Measurements from ENCODE around the gene POLR1H. TPM values are rescaled to one million over a fixed set of nuclear protein-coding genes. Genes with fewer than 3 reads are reported as not detected.

The POLR1H gene
- total RNA-seq, 1 donor from 2014 or later, result 31.2 TPM

- H3K4me1 ChIP-seq, result peaks cover 35% of the 10 kb centered on the region
- H3K36me3 ChIP-seq, result no peaks in the 10 kb centered on the region
- no peak overlapping the region for H3K27ac ChIP-seq
- DNase-seq (ENCODE audit: extremely low spot score in 2 of 2), result no peak
- intact Hi-C loops (cut with DNase I), result no loop called here
- no peak overlapping the region for H3K4me3 ChIP-seq
- TF ChIP-seq POLR2AphosphoS5 (IDR thresholded peaks at IDR 0.05; ENCODE audit: insufficient read depth in 1 of 2, low read depth in 1 of 2) (no peak), POLR2A (IDR thresholded peaks at IDR 0.05) (no peak)
- TF ChIP-seq, protein P1, sequence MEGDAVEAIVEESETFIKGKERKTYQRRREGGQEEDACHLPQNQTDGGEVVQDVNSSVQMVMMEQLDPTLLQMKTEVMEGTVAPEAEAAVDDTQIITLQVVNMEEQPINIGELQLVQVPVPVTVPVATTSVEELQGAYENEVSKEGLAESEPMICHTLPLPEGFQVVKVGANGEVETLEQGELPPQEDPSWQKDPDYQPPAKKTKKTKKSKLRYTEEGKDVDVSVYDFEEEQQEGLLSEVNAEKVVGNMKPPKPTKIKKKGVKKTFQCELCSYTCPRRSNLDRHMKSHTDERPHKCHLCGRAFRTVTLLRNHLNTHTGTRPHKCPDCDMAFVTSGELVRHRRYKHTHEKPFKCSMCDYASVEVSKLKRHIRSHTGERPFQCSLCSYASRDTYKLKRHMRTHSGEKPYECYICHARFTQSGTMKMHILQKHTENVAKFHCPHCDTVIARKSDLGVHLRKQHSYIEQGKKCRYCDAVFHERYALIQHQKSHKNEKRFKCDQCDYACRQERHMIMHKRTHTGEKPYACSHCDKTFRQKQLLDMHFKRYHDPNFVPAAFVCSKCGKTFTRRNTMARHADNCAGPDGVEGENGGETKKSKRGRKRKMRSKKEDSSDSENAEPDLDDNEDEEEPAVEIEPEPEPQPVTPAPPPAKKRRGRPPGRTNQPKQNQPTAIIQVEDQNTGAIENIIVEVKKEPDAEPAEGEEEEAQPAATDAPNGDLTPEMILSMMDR (IDR thresholded peaks at IDR 0.05), result no peak
- no peaks in the 10 kb centered on the region for H3K9me3 ChIP-seq
- H3K27me3 ChIP-seq, result no peaks in the 10 kb centered on the region
Observed at GRCh38 chr6:30077218-30077617, 16.2 kb downstream of the POLR1H start.

GRCh38 chr6:30087876-30088275, 26.8 kb downstream of the POLR1H start:
- Histone ChIP-seq H3K4me3 (no peak overlapping the region), H3K27ac (no peak overlapping the region), H3K9me3 (no peaks in the 10 kb centered on the region), H3K36me3 (no peaks in the 10 kb centered on the region), H3K27me3 (no peaks in the 10 kb centered on the region), H3K4me1 (peaks cover 13% of the 10 kb centered on the region)
- no peak for DNase-seq (ENCODE audit: extremely low spot score in 2 of 2)
- intact Hi-C loops (cut with DNase I), result no loop called here
- no peak for TF ChIP-seq POLR2AphosphoS5 (IDR thresholded peaks at IDR 0.05; ENCODE audit: insufficient read depth in 1 of 2, low read depth in 1 of 2)
- no peak for TF ChIP-seq POLR2A (IDR thresholded peaks at IDR 0.05)
- TF ChIP-seq, protein P1 (IDR thresholded peaks at IDR 0.05), result no peak

- DNase-seq (ENCODE audit: extremely low spot score in 2 of 2), result no peak
- no peaks in the 10 kb centered on the region for H3K27me3 ChIP-seq
- intact Hi-C loops (cut with DNase I), result no loop called here
- peaks cover 13% of the 10 kb centered on the region for H3K4me1 ChIP-seq
- H3K4me3 ChIP-seq, result no peak overlapping the region
- TF ChIP-seq, protein P1 (IDR thresholded peaks at IDR 0.05), result no peak
- TF ChIP-seq POLR2A (IDR thresholded peaks at IDR 0.05), result no peak
- TF ChIP-seq POLR2AphosphoS5 (IDR thresholded peaks at IDR 0.05; ENCODE audit: insufficient read depth in 1 of 2, low read depth in 1 of 2), result peak; percentile 30 to 56
- no peaks in the 10 kb centered on the region for H3K9me3 ChIP-seq
- H3K27ac ChIP-seq, result no peak overlapping the region
- H3K36me3 ChIP-seq, result no peaks in the 10 kb centered on the region
Observed at GRCh38 chr6:30091577-30092381, 30.7 kb downstream of the POLR1H start.

DNA sequence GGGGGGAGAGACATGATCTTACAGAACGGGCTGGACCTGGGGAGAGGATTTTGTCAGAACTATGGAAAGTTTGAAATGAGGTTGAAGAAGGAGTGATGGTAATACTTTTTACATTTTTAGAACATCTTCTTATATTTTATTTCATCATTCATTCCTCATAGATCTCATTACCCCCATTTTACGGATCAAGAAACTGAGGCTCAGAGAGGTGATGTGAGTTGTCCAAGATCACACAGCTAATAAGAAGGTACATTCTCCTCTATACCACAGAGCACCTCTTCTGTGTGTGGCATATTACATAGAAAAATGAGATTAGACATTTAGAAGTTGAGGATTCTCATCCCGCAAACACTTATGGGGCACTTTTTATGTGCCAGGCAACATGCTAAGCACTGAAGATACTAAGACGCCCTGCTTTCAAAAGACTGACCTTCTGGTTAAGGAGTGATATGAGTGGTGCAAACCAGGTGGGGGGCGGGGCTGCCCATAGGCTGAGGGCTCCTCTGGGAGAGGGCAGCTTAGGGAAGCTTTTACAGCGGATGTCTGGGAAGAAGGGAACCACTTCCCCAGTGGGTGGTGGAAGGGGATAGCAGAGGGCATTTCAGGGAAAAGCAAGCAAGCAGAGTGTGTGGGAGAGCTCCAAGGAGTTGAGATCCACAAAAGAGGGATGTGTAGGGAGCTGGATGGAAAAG, 31.9 kb downstream of the POLR1H start:
- Histone ChIP-seq H3K27ac (no peak overlapping the region), H3K4me3 (no peak overlapping the region), H3K4me1 (peaks cover 13% of the 10 kb centered on the region), H3K9me3 (no peaks in the 10 kb centered on the region), H3K36me3 (no peaks in the 10 kb centered on the region), H3K27me3 (no peaks in the 10 kb centered on the region)
- no peak for DNase-seq (ENCODE audit: extremely low spot score in 2 of 2)
- intact Hi-C loops (cut with DNase I), result no loop called here
- TF ChIP-seq POLR2AphosphoS5 (IDR thresholded peaks at IDR 0.05; ENCODE audit: insufficient read depth in 1 of 2, low read depth in 1 of 2), result no peak
- TF ChIP-seq, protein P1 (IDR thresholded peaks at IDR 0.05), result no peak
- no peak for TF ChIP-seq POLR2A (IDR thresholded peaks at IDR 0.05)

Data from vagina (tissue), 2 donors.